ENCODE results near the gene PPP4R3B.

DNA sequence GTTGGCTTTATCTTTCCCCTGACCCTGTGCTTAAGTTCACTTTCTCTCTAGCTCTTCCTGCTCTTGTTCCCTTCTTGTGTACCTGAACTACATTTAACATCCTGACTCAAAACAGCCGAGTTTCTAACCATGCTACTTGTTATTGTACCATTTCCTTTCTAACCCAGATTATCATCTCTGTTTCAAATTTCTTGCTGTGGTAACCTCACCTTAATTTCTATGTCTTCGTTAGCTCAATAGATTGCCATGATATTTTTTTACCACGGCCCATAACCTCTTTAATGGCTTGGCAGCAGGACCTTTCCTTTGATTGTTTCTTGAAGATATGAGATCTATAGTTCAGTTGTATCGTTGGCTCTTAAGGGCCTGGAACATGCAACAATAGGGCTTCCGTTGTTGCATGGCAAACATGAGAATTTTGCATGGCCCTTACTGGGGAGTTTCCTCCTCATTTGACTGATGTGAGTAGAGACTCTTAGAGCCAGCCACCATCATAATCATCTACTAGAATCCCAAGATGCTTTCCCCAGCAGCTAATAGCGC, 86.8 kb downstream of the PPP4R3B start:
- TF ChIP-seq POLR2A (IDR thresholded peaks at IDR 0.05; ENCODE audit: low read depth, low read length) (no peak), TAF1 (IDR thresholded peaks at IDR 0.05; ENCODE audit: borderline replicate concordance, low read depth, low read length) (no peak), POLR2AphosphoS5 (IDR thresholded peaks at IDR 0.05; ENCODE audit: low read depth, low read length) (no peak)

Measured in GM12892 (cell line).